IPS-15b (cell line): ENCODE measurements around the gene FIZ1.

Source experiments
- H3K27me3 ChIP-seq: one replicate; pipeline ENCODE4 v1.6.1; 2013; ENCODE audit warnings: low read length; ENCODE audit not compliant: control insufficient read depth, insufficient read depth
- H3K36me3 ChIP-seq: one replicate; pipeline ENCODE4 v1.6.1; 2013; ENCODE audit warnings: low read length; ENCODE audit not compliant: control insufficient read depth, insufficient read depth
- H3K4me1 ChIP-seq: one replicate; pipeline ENCODE4 v1.6.1; 2013; ENCODE audit warnings: mild to moderate bottlenecking, low read length; ENCODE audit not compliant: control insufficient read depth, insufficient read depth
- H3K4me3 ChIP-seq: one replicate; pipeline ENCODE4 v1.5.1; 2013; ENCODE audit warnings: low read depth, low read length
- H3K9ac ChIP-seq: one replicate; pipeline ENCODE4 v1.6.1; 2013; ENCODE audit warnings: low read depth, mild to moderate bottlenecking, low read length
- H3K9me3 ChIP-seq: one replicate; pipeline ENCODE4 v1.6.1; 2013; ENCODE audit warnings: mild to moderate bottlenecking, low read length; ENCODE audit not compliant: control insufficient read depth, insufficient read depth

The FIZ1 gene

GRCh38 chr19:55605637-55606470 is 6.5 kb upstream of the FIZ1 start, which contains the start of gene ZNF865:
Gene ZNF865, plus strand, starts transcription at chr19:55605647. Its CDS starts 7,972 bp downstream, at chr19:55613619.
- peak within 1 kb of the TSS; percentile 76 for H3K9ac ChIP-seq
- H3K9me3 ChIP-seq = no peaks in the 10 kb centered on the region
- peaks cover 10% of the 10 kb centered on the region for H3K4me1 ChIP-seq
- H3K36me3 ChIP-seq = peaks cover 8% of the 10 kb centered on the region
- no peaks in the 10 kb centered on the region for H3K27me3 ChIP-seq
- peak within 1 kb of the TSS; percentile 89 for H3K4me3 ChIP-seq

GRCh38 chr19:55605207-55605636 is 5.9 kb upstream of the FIZ1 start:
- H3K4me1 ChIP-seq = peaks cover 11% of the 10 kb centered on the region
- H3K9me3 ChIP-seq = no peaks in the 10 kb centered on the region
- peaks cover 8% of the 10 kb centered on the region for H3K36me3 ChIP-seq
- H3K4me3 ChIP-seq = peak overlapping the region; percentile 89
- H3K9ac ChIP-seq = no peak overlapping the region
- H3K27me3 ChIP-seq = no peaks in the 10 kb centered on the region

- H3K9ac ChIP-seq = no peak overlapping the region
- H3K4me3 ChIP-seq = no peak overlapping the region
These were observed 4.4 kb upstream of the FIZ1 start for GRCh38 chr19:55603581-55604292.

GRCh38 chr19:55603115-55603514 is 3.8 kb upstream of the FIZ1 start:
- peaks cover 16% of the 10 kb centered on the region for H3K4me1 ChIP-seq

More at GRCh38 chr19:55603581-55604292, 4.4 kb upstream of the FIZ1 start:
- Histone ChIP-seq H3K9me3 (no peaks in the 10 kb centered on the region), H3K27me3 (no peaks in the 10 kb centered on the region), H3K4me1 (peaks cover 11% of the 10 kb centered on the region), H3K36me3 (peaks cover 3% of the 10 kb centered on the region)

GRCh38 chr19:55602104-55603001 is 3.0 kb upstream of the FIZ1 start:
- Histone ChIP-seq H3K9ac (no peak overlapping the region), H3K36me3 (no peaks in the 10 kb centered on the region), H3K4me1 (peaks cover 16% of the 10 kb centered on the region), H3K27me3 (no peaks in the 10 kb centered on the region), H3K9me3 (no peaks in the 10 kb centered on the region), H3K4me3 (no peak overlapping the region)

More at GRCh38 chr19:55603115-55603514, 3.8 kb upstream of the FIZ1 start:
- H3K9ac ChIP-seq = no peak overlapping the region
- no peaks in the 10 kb centered on the region for H3K27me3 ChIP-seq
- H3K36me3 ChIP-seq = peaks cover 3% of the 10 kb centered on the region
- H3K4me3 ChIP-seq = no peak overlapping the region
- no peaks in the 10 kb centered on the region for H3K9me3 ChIP-seq

- Histone ChIP-seq H3K4me3 (peak overlapping the region; percentile 76), H3K9ac (no peak overlapping the region), H3K4me1 (peaks cover 16% of the 10 kb centered on the region), H3K9me3 (no peaks in the 10 kb centered on the region), H3K27me3 (no peaks in the 10 kb centered on the region), H3K36me3 (peaks cover 3% of the 10 kb centered on the region)
These were observed 1.8 kb upstream of the FIZ1 start for GRCh38 chr19:55601084-55601483.

DNA sequence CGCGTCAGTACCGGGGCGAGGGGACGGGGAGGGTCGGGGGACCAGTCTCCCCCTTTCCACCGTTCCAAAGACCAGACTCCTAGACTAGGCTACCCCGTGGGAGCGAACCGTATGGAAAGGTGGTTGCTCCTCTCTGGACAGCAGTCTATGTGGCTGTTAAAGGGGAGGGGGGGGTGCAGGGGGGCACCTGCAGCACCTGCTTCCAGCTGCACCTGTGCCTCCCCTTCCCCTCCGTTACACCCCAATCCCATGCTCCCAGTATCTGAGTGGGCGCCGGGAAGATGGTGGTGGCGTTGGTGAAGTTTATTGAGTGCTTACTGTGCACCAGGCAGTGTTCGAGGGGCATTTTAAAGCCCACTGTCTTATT is 1.3 kb upstream of the FIZ1 start:
- Histone ChIP-seq H3K36me3 (peaks cover 3% of the 10 kb centered on the region), H3K9ac (peak overlapping the region; percentile 79), H3K9me3 (no peaks in the 10 kb centered on the region), H3K27me3 (no peaks in the 10 kb centered on the region), H3K4me3 (peak overlapping the region; percentile 76), H3K4me1 (peaks cover 16% of the 10 kb centered on the region)

DNA sequence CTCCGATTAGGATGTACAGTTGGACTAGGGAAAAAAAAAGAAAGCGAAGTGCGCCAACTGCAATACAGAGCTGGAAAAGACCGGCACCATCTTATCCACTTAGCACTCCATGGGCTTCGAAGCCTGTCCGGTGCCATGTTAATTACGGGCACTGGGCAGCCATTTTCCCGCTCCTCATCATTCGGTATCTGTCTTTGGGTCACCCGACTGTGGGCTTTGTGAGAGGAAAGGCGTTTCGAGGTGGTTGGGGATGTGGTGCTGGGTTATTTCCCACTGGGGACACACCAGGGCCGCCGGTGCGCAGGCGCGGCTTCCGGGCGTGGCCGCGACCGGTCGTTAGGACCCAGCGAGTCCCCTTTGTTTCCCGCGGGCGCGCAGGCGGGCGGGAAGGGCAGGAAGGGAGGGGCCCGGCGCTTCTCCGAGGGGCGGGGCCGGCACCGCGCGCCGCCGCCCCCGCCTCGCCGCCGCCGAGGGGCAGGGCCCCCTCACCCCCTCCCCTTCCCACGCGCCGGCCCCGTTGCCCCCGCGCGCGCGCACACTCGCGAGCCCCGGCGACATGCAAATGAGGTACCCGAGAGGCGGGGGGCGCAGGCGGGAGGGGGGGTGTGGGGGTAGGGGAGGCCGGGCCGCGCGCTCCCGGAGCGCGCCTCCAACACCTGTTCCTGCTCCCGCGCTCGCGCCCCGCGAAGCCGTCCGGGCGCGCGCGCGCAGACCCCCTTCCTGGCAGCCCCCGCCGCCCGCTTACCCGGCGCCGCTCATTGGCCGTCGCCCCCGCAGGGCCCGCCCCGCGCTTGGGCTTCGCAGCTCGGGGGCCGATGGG is 735 bp upstream of the FIZ1 start, which contains the start of gene ZNF524:
Gene ZNF524 (plus strand): TSS at position 447 of the 820 bp plus-strand sequence. CDS start 1,825 bp downstream, outside the sequence.
- peaks cover 16% of the 10 kb centered on the region for H3K4me1 ChIP-seq
- H3K36me3 ChIP-seq = peaks cover 3% of the 10 kb centered on the region
- H3K9me3 ChIP-seq = no peaks in the 10 kb centered on the region
- peak within 1 kb of the TSS; percentile 97 for H3K4me3 ChIP-seq
- H3K27me3 ChIP-seq = no peaks in the 10 kb centered on the region
- peak within 1 kb of the TSS; percentile 98 for H3K9ac ChIP-seq

GRCh38 chr19:55598719-55599467 is 424 bp downstream of the FIZ1 start:
- H3K4me3 ChIP-seq = peak overlapping the region; percentile 97
- H3K27me3 ChIP-seq = no peaks in the 10 kb centered on the region
- H3K9ac ChIP-seq = peak overlapping the region; percentile 98
- peaks cover 3% of the 10 kb centered on the region for H3K36me3 ChIP-seq
- no peaks in the 10 kb centered on the region for H3K9me3 ChIP-seq
- peaks cover 16% of the 10 kb centered on the region for H3K4me1 ChIP-seq

DNA sequence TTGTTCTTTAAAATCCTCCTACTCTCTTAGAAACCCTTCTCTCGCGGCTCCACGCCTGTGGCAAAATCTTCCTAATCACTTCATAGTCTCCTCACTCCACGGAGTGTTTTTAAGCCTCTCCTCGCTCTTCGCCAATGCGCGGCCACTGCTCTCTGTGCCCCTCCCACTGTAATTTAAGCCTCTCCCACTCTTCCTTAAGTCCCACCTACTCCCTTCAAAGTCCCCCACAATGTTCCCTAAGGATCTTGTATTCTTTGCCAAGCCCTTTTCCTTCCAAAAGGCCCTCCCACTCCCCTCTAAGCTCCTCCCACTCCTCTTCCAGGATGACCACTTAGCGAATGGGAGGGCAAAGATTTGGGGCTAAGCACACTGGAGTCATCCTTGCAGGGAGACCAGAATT is 1.3 kb downstream of the FIZ1 start:
- Histone ChIP-seq H3K36me3 (peaks cover 3% of the 10 kb centered on the region), H3K27me3 (no peaks in the 10 kb centered on the region), H3K4me3 (peak overlapping the region; percentile 61), H3K9ac (no peak overlapping the region), H3K4me1 (peaks cover 11% of the 10 kb centered on the region), H3K9me3 (no peaks in the 10 kb centered on the region)
